ENCODE data around the gene HORMAD2.

- no peak for TF ChIP-seq CTCF (conservative IDR thresholded peaks at IDR 0.05 in 1 of 2, IDR thresholded peaks at IDR 0.05 in 1 of 2; ENCODE audit: low read depth in 1 of 2, low read length in 2 of 2)
- TF ChIP-seq EZH2 (IDR thresholded peaks at IDR 0.05; ENCODE audit: low read length, missing control alignments): no peak
Measured at GRCh38 chr22:30222321-30222720, 142.1 kb downstream of the HORMAD2 start.
